Mammary epithelial cell (primary cell): ENCODE results near the gene ANKRD28.

Experiments used
- EZH2 ChIP-seq: IDR thresholded peaks from 2 replicates; pipeline ENCODE4 v1.6.1; 2012; ENCODE audit warnings: low read length, inconsistent platforms, borderline replicate concordance
- TF ChIP-seq, protein P1 (sequence below), 2 donors: IDR thresholded peaks in 1 of 2; conservative IDR thresholded peaks in 1 of 2; 2 replicates each; pipeline ENCODE4 v1.5.1; 2011 to 2012; ENCODE audit warnings: inconsistent platforms in 2 of 2, low read length in 2 of 2, mild to moderate bottlenecking in 2 of 2, control low read depth in 1 of 2, low read depth in 1 of 2; ENCODE audit not compliant: insufficient read depth in 1 of 2; ENCODE audit errors: extremely low read depth in 1 of 2

DNA sequence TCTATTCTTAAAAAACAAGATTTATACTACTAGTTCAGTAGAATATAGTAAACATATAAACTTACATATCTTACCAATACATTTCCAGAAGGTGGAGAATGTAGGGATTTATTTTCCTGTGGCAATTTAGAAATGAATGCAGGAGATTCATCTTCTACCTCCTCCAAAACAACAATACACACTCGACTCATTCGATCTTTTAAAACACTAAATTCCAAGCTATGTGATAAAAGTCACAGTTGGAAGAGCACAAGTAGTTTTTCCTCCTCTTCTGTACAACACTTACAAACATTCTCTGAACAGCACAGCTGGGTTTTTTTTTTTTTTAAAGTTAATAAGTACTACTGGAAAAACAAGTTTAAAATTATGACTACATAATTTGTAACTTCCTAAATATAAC is 1.4 kb downstream of the ANKRD28 start:
- TF ChIP-seq, protein P1, sequence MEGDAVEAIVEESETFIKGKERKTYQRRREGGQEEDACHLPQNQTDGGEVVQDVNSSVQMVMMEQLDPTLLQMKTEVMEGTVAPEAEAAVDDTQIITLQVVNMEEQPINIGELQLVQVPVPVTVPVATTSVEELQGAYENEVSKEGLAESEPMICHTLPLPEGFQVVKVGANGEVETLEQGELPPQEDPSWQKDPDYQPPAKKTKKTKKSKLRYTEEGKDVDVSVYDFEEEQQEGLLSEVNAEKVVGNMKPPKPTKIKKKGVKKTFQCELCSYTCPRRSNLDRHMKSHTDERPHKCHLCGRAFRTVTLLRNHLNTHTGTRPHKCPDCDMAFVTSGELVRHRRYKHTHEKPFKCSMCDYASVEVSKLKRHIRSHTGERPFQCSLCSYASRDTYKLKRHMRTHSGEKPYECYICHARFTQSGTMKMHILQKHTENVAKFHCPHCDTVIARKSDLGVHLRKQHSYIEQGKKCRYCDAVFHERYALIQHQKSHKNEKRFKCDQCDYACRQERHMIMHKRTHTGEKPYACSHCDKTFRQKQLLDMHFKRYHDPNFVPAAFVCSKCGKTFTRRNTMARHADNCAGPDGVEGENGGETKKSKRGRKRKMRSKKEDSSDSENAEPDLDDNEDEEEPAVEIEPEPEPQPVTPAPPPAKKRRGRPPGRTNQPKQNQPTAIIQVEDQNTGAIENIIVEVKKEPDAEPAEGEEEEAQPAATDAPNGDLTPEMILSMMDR (conservative IDR thresholded peaks at IDR 0.05 in 1 of 2, IDR thresholded peaks at IDR 0.05 in 1 of 2; ENCODE audit: extremely low read depth in 1 of 2, insufficient read depth in 1 of 2, low read depth in 1 of 2, low read length in 2 of 2) = no peak
- TF ChIP-seq EZH2 = no peak
